D721Med (cell line): ENCODE results near the gene GNPTAB.

ENCODE experiments used
- DNase-seq: peaks from one replicate; pipeline ENCODE4 v3.0.0; 2011; ENCODE audit warnings: low spot score; ENCODE audit not compliant: insufficient read length
- FAIRE-seq: peaks from 2 replicates; lab custom pipeline; 2011; peaks lifted over from hg19 to GRCh38; lab: Jason Lieb, UNC
- TF ChIP-seq, protein P1 (sequence below): IDR thresholded peaks from 2 replicates; pipeline ENCODE4 v1.5.1; 2012; ENCODE audit warnings: mild to moderate bottlenecking, control low read depth; ENCODE audit not compliant: insufficient read depth; ENCODE audit errors: missing control alignments

The GNPTAB gene

GRCh38 chr12:101710288-101710687 lies 120.5 kb downstream of the GNPTAB start:
- TF ChIP-seq, protein P1, sequence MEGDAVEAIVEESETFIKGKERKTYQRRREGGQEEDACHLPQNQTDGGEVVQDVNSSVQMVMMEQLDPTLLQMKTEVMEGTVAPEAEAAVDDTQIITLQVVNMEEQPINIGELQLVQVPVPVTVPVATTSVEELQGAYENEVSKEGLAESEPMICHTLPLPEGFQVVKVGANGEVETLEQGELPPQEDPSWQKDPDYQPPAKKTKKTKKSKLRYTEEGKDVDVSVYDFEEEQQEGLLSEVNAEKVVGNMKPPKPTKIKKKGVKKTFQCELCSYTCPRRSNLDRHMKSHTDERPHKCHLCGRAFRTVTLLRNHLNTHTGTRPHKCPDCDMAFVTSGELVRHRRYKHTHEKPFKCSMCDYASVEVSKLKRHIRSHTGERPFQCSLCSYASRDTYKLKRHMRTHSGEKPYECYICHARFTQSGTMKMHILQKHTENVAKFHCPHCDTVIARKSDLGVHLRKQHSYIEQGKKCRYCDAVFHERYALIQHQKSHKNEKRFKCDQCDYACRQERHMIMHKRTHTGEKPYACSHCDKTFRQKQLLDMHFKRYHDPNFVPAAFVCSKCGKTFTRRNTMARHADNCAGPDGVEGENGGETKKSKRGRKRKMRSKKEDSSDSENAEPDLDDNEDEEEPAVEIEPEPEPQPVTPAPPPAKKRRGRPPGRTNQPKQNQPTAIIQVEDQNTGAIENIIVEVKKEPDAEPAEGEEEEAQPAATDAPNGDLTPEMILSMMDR: no peak
- no peak for FAIRE-seq
- no peak for DNase-seq

DNA sequence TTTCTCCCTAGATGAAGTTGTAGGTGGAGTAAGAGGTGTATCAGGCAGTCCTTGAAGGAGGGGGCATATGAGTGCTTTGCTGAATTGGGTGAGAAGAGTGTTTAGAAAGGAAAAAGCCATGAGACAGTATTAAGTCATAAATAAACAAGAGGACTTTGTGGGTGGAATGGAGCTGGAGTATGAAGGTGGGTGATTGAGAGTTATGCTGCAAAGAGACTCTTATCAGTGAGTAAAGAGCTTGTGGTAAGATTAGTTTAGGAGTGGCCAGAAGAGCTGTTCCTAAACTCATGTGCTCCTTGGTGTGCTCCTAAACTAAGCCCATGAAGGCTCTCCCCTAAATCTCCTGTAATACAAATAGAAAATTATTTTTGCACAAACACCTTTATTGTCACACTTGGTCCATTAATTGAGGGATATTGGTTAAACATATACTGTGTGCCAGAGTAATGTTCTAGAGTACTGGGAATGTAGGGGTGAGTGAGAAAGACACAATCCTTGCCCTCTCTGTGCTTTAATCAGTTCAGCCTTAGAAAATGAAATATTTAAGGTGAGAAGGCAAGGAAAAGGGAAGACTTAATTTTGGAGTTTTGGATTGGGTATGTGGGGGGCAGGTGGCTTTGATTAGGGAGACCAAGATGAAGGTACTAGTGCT lies 123.5 kb downstream of the GNPTAB start:
- DNase-seq (no peak), FAIRE-seq (no peak)

GRCh38 chr12:101706403-101706802 lies 124.4 kb downstream of the GNPTAB start:
- DNase-seq: no peak
- no peak for FAIRE-seq
- TF ChIP-seq, protein P1: no peak

More for the DNA sequence above, 123.5 kb downstream of the GNPTAB start:
- TF ChIP-seq, protein P1: no peak

DNA sequence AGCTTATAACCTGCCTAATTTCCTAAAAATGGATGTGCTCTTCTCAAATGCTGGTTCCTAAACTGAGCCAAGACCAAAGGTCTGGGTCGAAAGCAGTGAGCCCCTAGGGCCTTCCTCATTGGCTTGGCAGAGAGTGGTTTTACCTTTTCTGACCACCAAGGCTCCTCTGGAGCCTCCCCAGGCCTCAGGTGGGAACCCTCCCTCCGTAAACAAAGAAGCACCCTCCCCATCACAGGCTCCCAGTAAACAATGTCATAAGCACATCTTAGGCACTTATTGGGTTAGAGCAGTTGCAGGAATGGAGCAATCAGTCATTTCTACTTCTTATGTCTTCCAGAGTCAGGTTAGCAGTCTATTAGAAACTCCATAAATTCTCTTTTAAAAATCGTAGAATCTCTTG lies 127.3 kb downstream of the GNPTAB start:
- no peak for FAIRE-seq
- DNase-seq: no peak
- TF ChIP-seq, protein P1: no peak

DNA sequence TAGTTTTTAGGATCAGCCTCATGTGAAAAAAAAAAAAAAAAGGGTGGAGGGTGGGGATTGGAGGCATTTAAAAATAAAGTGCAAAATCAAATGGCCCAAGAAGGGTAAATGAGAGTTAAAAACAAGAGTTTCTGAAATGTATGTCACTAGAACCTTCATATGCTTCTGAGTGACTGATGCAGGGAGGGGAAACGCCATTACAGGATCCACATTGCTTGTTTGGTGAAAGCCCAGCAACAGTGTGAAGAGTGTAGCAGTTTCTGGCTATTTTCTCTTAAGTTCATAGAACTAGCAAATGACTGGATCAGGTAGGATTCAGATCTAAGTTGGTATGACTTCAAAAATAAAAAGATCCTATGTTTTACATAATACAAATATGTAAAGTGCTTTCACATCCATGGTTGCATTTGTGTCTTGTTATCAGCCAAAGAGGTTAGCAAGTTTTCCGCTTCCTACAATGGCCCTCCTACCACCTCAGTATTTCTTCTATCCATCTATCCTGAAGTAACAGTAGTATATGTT lies 130.4 kb downstream of the GNPTAB start:
- no peak for DNase-seq
- TF ChIP-seq, protein P1: no peak
- FAIRE-seq: no peak

GRCh38 chr12:101698800-101699347 lies 131.9 kb downstream of the GNPTAB start:
- DNase-seq (no peak), FAIRE-seq (no peak)
- TF ChIP-seq, protein P1: peak; percentile 22
